GM18870 (cell line): Measurements from ENCODE around the gene PRDX6.
"Not testable (repeated sequence)": the region's sequence is repeated elsewhere in the genome, so short reads cannot be mapped to it uniquely, and the experiment has no call there.

Experiments
- ATAC-seq: cut with Tn5 transposase; IDR thresholded peaks from one replicate; pipeline ENCODE4 v1.9.1; 2021; ENCODE audit warnings: moderate library complexity; ENCODE audit not compliant: unreplicated experiment

The PRDX6 gene

DNA sequence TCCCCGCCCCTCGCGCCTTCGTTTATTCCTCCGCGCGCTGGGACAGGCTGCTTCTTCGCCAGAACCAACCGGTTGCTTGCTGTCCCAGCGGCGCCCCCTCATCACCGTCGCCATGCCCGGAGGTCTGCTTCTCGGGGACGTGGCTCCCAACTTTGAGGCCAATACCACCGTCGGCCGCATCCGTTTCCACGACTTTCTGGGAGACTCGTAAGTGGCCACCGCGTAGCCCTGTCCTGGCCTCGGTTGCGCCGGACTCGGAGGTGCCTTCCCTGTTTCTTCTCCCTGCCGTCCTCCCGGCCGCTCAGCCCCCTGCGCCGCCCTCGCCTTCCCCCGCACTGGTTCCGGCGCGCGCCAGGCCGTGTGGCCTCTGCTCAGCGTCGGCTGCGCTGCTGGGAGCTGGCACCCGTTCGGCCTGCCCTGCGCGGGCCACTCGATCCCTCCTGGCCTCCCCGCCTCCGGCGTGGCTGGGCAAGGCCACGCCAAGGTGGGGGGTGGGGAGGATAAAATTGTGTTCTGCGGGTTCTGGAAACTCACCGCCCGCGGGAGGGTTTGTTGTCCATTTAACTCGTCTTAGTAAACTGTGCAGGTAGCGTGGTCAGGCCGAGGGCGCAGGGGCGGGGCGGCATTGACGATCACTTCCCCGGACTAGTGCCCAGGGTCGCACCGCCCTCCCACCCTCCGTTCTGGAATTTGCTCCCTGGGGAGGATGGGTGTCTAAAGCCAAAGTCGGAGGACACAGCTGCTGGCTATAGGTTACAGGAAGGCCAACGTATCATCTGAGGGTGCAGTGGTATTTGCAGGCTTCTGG, at the start of gene PRDX6:
PRDX6 (plus strand) TSS at position 50 of the 808 bp plus-strand sequence; CDS start at position 113, 63 bp downstream.
- ATAC-seq = peak; percentile 39

- ATAC-seq = peak; percentile 49
Observed at GRCh38 chr1:173429471-173430402, 47.4 kb upstream of the PRDX6 start.

DNA sequence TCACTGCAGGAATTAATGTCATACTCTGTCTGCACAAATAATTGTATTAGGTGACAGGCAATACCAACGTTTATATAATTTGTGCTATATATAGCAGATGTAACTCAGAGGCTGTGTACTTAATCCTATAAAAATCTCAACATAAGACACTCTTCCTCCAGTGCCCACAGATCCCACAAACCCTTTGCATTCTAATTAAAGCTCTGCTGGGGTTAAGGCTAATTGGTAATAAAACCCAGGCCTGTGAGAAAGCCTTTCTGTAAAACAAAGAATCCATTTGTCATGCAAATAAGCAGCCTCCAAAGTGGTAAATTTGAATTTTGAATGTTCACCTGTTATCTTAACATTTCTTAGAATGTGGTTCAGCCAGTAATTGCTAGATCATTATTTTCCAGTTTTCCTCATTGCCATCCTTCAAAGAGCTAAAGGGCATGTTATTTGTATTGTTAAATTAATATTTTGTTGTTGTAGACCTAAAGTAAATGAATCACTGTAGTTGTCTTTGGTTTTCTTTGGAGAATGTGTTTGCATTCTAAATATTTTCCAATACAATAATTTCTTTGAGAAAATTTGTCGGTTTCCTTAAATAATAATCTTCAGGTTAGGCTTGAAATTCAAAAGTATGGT, 46.3 kb upstream of the PRDX6 start:
- ATAC-seq = no peak

GRCh38 chr1:173431304-173432045, 45.7 kb upstream of the PRDX6 start:
- no peak for ATAC-seq

DNA sequence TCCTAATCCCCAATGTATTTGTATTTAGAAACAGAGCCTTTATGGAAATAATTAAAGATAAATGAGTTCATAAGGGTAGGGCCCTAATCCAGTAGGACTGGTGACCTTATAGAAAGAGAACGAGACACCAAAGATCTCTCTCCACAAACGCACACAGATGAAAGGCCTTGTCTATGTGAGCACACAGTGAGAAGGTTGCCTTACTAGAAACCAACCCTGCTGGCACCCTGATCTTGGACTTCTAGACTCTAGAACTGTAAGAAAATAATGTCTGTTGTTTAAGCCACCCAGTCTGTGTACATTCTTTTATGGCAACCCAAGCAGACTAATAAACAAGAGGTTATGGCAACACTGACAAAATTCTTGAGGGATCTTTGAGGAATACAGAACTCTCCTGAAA, 44.8 kb upstream of the PRDX6 start:
- no peak for ATAC-seq

DNA sequence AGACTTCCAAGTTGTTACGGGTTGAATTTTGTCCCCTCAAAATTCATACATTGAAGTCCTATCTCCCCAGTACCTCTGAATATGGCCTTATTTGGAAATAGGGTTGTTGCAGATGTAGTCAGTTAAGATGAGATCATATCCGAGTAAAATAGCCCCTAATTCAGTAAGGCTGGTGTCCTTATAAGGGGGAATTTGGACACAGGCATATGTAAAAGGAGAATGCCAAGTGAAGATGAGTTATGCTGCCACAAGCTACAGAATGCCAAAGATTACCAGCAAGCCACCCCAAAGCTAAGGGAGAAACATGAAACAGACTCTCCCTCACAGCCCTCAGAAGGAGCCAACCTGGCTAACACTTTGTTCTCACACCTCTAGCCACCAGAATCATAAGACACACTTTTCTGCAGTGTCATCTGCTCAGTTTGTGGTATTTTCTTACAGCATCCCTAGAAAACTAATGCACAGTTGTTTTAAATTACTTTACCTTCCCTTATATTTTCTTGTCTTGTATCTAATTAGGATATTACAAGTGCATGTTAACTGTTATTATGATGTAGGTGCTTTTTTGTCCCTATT, 43.3 kb upstream of the PRDX6 start:
- ATAC-seq = no peak

DNA sequence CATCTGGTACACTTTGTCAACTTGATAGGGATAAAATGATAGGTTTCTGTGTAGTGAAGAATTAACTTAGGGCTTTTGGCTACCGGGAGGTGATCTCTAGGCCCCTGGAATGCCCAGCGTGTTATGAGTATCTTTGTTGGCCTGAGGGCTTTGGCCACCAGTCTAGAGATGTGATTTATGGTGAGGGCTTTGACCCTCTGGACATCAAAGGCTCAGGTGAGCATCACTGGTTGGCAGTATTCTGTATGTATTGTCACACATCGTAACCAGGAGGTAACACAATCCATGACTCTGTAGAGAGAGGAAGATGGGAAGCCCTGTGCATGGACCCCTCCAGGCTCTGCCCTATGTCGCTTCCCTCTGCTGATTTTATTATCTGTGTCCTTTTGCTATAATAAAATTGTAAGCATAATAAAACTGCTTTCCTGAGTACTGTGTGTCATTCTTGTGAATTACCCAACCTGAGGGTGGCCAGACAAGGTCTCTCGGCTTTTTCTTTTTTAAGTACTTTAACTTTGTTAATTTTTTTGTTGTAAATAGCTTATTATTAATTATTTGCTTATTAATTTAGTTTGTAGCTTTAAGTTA, 40.2 kb upstream of the PRDX6 start:
- no peak for ATAC-seq

DNA sequence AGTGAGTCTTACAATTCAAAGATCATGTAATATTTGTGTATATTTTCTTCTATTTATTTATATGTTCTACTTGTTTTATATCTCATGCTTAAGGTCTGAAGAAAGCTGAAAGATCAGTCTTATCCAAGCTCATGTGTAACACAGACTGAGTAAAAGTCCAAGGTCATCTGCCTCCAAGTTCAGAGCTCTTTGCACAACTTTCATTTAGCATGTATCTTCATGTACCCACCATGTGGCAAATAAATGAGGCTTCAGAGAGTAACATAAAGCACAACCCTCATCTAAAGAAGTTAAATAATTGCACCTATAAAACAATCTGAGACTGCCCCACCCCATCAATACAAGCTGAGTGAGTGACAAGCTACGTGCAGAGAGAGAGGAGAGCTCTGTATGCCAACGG, 38.5 kb upstream of the PRDX6 start:
- ATAC-seq = no peak

DNA sequence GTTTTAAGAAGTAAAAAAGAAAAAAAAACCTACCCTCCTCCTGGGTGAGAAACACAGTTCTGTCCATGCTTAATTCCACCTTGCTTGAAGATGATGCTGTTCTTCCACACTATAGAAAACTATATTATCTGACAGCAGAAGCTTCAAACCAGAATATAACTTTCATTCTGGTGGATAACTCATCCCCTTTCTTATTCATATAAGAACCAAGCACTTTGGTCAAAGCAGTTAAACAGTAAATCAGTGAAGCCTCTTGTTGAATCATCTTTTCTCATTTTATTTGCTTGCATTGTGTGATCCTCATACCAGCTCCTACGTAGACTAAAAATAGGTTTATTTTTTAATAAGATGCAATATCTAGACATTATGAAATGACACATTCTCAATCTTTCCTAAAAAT, 36.7 kb upstream of the PRDX6 start:
- ATAC-seq = no peak

GRCh38 chr1:173444757-173445156, 32.4 kb upstream of the PRDX6 start:
- ATAC-seq = no peak

GRCh38 chr1:173445164-173445563, 32.0 kb upstream of the PRDX6 start:
- ATAC-seq = no peak

- ATAC-seq = no peak
Observed at GRCh38 chr1:173445656-173446055, 31.5 kb upstream of the PRDX6 start.

GRCh38 chr1:173447224-173447623, 29.9 kb upstream of the PRDX6 start:
- no peak for ATAC-seq

DNA sequence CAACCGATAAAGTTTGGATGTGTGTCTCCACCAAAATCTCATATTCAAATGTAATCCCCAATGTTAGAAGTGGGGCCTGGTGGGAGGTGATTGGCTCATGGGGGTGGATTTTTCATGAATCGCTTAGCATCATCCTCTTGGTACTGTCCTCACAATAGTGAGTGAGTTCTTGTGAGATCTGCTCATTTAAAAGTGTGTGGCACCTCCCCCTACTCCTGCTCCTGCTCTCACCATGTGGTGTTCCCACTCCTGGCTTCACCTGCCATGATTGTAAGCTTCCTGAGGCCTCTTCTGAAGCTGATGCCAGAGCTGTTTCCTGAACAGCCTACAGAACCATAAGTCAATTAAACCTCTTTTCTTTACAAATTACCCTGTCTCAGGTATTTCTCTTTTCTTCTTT, 28.2 kb upstream of the PRDX6 start:
- ATAC-seq = no peak

DNA sequence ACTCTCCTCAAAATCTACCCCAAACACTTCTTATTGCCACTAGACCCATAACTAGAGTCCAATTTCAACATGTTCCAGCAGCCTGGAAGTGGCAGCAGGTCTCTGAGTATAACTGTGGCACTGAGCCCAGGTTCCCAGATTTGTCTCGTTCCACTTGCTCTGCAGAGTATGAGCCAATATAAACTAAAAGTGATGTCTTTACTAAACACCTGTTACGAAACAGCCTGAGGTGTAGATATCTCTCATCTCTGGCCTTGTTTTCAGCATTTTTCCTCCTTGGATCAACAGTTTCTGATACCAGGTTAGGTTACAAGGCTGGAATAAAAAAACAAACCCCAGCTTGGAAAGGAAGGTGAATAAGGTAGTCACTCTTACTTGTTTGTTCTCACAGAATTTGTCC, 25.2 kb upstream of the PRDX6 start:
- ATAC-seq = no peak

GRCh38 chr1:173453982-173454381, 23.2 kb upstream of the PRDX6 start:
- ATAC-seq = no peak

DNA sequence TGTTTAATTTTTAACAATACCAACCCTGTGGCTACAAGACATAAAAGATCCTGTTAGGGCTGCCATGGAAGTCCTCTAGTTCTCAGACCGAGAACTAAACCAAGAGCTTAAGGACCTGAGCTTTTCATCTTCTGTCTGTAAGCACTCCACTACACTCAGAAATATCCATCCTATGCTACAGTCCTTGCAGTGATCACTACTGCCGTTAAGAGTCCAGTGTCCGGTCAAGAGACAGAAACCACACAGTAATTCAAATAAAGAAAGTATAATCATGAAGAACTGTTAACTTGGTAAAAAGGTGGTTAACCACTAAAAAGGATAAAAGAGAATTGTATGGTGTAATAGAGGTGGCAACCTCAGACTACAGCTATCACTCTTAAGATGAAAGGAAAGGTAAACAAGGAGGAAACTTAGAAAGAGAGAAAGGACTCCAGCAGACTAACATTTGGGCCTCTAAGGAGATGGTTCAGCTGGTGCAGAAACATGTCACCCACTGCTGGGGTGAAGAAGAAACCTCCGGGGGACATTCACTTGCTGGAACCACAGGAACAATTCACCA, 22.1 kb upstream of the PRDX6 start:
- ATAC-seq = no peak

DNA sequence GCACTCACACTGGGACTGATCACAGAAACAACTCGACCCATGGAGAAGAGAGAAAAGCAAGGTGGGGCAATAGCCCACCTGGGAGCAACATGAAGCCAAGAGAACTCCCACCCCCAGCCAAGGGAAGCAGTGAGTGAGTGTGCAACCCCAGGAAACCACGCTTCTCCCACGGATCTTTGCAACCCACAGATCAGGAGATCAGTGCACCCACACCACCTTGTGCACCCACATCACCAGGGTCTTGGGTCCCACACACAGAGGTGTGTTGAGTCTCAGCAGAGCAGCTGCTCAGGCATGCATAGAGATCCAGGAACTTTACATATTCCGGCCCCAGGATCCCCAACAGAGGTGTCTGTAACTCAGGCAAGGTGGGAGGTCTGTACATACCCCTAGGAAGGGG, 17.2 kb upstream of the PRDX6 start:
- ATAC-seq = no peak

DNA sequence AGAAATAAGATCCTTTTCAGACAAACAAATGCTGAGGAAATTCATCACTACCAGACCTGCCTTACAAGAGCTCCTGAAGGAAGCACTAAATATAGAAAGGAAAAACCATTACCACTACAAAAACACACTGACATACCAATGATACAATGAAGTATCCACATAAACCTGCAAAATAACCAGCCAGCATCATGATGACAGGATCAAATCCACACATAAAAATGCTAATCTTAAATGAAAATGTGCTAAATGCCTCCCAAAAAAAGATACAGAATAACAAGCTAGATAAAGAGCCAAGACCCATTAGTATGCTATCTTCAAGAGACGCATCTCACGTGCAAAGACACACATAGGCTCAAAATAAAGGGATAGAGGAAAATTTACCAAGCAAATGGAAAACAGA, 14.5 kb upstream of the PRDX6 start:
- not testable (repeated sequence) for ATAC-seq

- ATAC-seq = not testable (repeated sequence)
Observed at GRCh38 chr1:173464185-173464584, 12.9 kb upstream of the PRDX6 start.
